HG03520 (cell line): Measurements from ENCODE around the gene NCBP2.

ENCODE experiments used
- ATAC-seq: cut with Tn5 transposase; IDR thresholded peaks from one replicate; pipeline ENCODE4 v1.9.1; 2021; ENCODE audit warnings: mild to moderate bottlenecking, moderate library complexity; ENCODE audit not compliant: unreplicated experiment

NCBP2 gene

DNA sequence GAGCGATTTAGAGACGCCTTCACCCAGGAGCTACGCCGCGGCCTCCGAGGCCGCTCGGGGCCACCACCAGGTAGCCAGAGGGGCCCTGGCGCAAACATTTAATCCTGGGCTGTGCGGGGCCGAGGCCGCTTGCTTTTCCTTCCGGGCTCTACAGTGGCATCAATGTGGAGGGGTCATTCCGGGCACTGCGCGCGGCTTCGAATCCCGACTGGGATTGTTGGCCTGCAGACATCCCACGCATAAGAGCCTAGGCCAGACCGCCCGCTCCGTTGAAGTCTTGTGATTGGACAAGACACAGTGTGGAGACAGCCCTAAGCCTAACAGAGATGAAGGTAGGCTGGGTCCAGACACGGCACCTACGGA lies 568 bp upstream of the NCBP2 start:
- no peak for ATAC-seq

DNA sequence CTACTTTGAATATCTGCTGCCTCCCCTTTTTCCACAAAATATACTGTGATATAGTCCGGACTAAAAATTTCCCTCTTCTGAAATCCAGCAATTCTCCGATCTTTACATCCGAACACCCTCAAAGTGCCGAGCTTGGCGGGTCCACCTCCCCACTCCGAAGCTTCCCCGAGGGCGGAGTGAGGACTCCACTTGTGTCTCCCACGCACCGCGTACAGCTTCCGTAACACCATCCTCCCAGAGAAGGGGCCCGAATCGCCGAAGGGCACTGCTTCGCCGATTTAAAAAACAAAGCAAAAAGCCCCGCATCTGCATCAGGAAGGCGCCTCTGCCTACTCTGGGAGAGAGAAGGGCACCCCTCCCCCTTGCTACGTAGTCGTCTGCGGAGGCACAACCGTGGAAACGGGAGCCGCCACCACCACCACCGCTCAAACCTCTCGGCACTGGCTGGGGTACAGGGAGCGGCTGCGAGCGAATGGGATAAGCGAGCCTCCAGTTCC lies 551 bp downstream of the NCBP2 start:
- ATAC-seq: peak; percentile 14

- no peak for ATAC-seq
Observed at GRCh38 chr3:196938576-196938975, 3.8 kb downstream of the NCBP2 start.

DNA sequence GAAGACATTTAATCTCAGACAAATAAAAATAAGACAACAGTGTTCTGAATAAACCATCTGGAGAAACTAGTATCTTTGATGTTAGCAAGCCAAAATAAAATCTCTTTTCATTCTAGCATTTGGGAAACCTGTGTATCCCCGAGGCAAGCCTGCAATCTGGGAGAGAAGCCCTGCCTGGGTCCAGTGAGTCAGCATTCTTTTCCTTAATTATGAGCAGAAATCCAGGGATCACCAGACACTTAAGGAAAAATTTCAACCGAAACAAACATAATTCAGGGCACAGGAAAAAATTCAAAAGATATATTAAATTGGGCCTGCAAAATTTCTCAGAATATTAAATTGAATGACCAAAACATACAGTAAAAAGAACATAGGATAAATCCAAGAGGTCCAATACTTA lies 4.2 kb downstream of the NCBP2 start:
- ATAC-seq: no peak

DNA sequence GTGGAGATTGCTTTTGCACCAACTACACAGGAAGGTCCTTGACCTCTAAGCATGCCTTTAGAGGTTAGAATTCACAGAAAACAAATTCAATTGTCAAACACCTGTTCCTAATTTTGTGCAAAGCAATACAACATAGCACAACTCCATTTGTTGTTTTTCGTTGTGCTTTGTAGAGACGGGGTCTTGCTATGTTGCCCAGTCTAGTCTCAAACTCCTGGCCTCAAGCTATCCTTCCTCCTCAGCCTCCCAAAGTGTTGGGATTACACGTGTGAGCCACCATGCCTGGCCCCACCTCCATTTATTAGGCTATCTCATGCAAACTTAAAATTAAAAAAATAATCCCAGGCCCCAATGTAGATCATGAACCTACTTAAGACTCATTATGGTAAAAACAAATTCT lies 6.0 kb downstream of the NCBP2 start:
- no peak for ATAC-seq

- peak; percentile 47 for ATAC-seq
Observed at GRCh38 chr3:196932600-196932999, 9.7 kb downstream of the NCBP2 start.

- no peak for ATAC-seq
Observed at GRCh38 chr3:196931828-196932587, 10.3 kb downstream of the NCBP2 start.

DNA sequence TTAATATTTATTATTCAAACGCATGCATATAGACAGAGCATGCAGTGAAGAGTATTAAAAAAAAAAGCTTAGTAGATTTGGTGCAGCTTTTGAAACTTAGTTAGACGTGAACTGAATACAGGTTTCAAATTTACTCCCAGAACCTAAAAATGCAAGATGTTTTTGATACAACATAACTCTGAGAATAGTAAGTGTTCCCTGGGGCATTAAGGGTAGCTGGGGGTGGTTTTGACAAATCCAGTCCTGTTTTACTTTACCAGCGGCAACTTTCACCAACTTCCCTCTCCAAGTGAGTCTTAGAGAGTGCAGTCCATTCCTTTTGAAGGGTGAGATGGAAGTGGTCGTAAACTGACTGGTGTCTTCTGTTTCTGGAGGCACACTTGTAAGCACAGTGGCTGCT lies 11.2 kb downstream of the NCBP2 start:
- ATAC-seq: no peak

DNA sequence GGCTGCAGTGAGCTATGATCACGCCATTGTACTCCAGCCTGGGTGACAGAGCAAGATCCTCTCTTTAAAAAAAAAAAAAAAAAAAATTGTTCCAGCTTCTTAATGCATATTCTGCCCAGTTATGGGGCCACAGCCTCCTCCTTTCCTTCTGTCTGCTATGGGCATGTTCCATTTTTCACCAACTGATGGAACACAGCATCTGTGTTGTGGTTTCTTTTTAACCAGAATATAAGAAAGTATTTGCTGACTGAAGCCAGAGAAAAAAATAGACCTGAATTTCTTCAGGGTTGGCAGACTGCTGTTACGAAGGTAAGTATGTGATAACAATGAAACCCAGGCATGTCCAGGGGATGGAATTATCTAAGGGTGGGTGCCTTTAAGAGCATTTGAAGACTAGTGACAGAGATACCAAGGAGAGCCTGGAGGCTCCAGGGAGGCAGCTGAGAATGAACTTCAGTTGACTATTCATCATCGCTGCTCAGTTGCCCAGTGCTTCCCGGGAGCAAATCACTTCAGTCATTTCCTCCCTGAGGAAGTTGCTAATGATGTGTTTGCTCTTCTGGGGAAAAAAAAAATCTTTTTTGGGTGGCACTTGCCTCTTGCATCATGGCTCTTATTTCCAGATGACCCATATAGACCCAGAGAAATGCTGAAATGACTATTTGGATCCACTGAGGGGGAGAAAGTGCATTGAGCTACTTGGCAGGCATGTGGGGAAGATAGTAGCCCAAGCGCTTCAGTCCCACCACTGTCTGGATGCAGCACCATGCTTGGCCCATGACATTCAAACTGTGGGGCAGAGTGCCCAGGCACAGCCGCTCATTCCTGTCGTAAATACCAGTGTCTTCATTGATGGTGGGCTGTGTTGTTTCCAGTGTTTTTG lies 14.5 kb downstream of the NCBP2 start:
- no peak for ATAC-seq

DNA sequence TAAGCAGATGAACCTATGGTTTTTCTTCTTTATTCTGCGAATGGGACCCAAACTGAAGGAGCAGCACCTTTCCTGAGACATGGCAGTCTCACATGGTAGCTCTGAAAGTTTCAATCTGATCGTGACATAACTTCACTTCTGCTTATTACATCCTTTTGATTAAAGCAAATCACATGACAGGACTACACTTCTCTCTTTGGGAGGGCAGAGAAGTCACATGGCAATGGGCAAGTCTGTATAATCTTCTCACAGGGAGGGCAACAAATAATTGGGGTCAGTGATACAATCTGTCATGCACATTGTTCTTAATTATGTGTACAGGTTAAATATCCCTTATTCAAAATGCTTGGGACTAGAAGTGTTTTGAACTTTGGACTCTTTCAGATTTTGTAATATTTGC lies 21.6 kb downstream of the NCBP2 start:
- no peak for ATAC-seq

GRCh38 chr3:196918968-196919367 lies 23.4 kb downstream of the NCBP2 start:
- no peak for ATAC-seq

GRCh38 chr3:196916995-196917394 lies 25.3 kb downstream of the NCBP2 start:
- ATAC-seq: no peak

- no peak for ATAC-seq
Observed at GRCh38 chr3:196916221-196916620, 26.1 kb downstream of the NCBP2 start.

DNA sequence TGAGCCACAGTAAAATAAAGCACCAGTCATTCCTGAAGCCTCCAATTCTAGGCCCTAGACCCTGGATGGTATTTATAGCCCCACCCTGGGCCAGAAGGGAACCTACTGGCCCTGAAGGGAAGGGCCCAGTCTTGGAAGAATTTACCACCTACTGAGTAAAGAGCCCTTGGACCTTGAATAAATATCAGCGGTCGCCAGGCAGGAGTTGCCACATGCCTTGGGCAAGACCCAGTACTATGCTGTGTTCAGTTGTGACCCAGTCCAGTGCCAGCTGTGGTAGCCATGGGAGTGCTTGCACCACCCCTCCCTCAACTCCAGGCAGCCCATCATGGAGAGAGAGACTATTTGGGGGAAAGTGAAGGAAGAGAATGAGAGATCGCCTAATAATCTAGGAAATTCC lies 27.0 kb downstream of the NCBP2 start:
- ATAC-seq: no peak

DNA sequence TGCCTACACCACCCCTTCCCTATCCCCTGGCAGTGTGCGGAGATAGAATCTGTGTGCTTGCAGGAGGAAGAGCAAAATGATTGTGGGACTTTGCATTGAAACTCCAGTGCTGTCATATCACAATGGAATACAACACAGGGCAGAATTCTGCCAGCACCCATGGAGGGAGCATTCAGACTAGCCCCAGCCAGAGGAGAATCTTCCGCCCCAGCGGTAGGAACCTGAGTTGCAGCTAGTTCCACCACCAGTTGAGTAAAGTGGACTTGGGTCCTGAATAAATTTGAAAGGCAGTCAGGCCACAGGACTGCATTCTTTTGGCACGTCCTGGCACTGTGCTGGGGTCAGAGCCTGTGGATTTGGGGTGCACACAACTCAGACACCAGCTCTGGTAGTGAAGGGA lies 27.5 kb downstream of the NCBP2 start:
- ATAC-seq: no peak

- ATAC-seq: no peak
Observed at GRCh38 chr3:196903740-196904139, 38.6 kb downstream of the NCBP2 start.

DNA sequence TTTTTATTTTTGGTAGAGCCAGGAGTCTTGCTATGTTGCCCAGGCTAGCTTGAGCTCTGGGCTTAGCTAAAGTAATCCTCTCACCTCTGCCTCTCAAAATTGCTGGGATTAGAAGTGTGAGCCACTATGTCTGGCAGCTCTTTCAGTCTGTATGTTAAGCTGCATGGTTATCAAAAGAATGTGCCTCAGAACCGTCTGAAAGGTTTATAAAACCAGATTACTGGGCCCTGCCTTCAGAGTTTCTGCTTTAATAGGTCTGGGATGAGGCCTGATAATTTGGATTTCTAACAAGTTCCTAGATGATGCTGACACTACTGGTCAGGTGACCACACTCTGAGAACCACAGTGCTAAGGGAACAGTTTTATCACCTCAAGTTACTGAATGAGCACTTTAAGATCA lies 40.0 kb downstream of the NCBP2 start:
- ATAC-seq: no peak

DNA sequence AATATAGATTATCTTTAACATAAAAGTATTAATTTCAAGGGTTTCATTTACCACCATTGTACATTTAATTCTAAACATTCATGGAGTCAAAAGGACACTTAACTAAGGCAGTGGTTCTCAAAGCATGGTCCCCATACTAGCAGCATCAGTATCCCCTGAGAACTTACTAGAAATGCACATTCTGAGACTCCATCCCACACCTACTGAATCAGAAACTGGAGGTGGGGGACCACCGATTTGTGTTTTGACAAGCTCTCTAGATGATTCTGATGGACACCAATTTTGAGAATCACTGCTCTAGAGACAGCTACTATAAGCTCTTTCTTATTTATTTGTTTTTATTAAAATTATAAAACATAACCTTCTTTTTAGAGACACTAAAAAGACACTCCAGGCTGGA lies 40.6 kb downstream of the NCBP2 start:
- no peak for ATAC-seq

DNA sequence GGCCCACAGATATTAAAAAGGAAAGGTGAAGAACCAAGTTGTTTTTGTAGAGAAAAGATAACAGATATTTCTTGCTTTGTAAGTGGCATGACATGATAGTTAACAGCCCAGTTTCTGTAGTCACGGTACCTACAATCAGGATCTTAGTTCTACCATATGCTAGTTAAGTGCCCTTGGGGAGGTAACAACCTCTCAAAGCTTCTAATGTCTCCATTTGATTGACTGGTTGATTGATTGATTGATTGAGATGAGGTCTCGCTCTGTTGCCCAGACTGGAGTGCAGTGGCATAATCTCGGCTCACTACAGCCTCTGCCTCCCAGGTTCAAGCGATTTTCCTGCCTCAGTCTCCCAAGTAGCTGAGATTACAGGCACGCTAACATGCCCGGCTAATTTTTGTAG lies 46.1 kb downstream of the NCBP2 start:
- no peak for ATAC-seq

GRCh38 chr3:196894557-196895295 lies 47.6 kb downstream of the NCBP2 start:
- ATAC-seq: no peak
